Endothelial cell of umbilical vein (primary cell): ENCODE data around the gene MPL. TPM values are rescaled to one million over a fixed set of nuclear protein-coding genes. Genes with fewer than 3 reads are reported as not detected.

ENCODE experiments used
- BruUV-seq: library from RNA; stranded (reverse); fragments of 400-500 nt; replicated peaks from 2 replicates; lab custom pipeline; 2021; lab: Mats Ljungman, UMichigan
- CTCF ChIA-PET: fragments of 300-600, 350-600 bp; sonication (Branson Sonifier 250); formaldehyde crosslinking; loops from one replicate; lab custom pipeline; 2021; ENCODE audit warnings: antibody characterized with exemption, inconsistent platforms; lab: Charles Lee
- POLR2A ChIA-PET: fragments of 300-600, 350-600 bp; sonication (Branson Sonifier 250); formaldehyde crosslinking; loops from one replicate; lab custom pipeline; 2021; ENCODE audit warnings: antibody characterized with exemption, inconsistent platforms; lab: Charles Lee
- DNase-seq: peaks from one replicate; pipeline ENCODE4 v3.0.0-alpha.2; 2011; ENCODE audit warnings: low read depth, low spot score
- FAIRE-seq: peaks from 2 replicates; lab custom pipeline; 2011; peaks lifted over from hg19 to GRCh38; lab: Jason Lieb, UNC
- H2AFZ ChIP-seq: 2 replicates; pipeline ENCODE4 v1.6.0; 2012; ENCODE audit warnings: low read depth, low read length, control low read depth, inconsistent platforms
- H3K27ac ChIP-seq: 2 replicates; pipeline ENCODE4 v1.5.1; 2011; ENCODE audit warnings: low read depth, mild to moderate bottlenecking, control low read depth, low read length, moderate library complexity; ENCODE audit not compliant: insufficient read depth
- H3K27me3 ChIP-seq, 2 experiments: 2 replicates each; pipeline versions ENCODE4 v1.6.0 to v1.6.1; 2011; ENCODE audit warnings: low read length in 2 of 2, mixed read lengths in 1 of 2; ENCODE audit not compliant: control insufficient read depth in 2 of 2, insufficient read depth in 2 of 2
- H3K36me3 ChIP-seq, 2 experiments: 2 replicates in 1 of 2; 3 replicates in 1 of 2; pipeline ENCODE4 v1.5.1; 2011; ENCODE audit warnings: low read length in 2 of 2, mild to moderate bottlenecking in 1 of 2, moderate library complexity in 1 of 2; ENCODE audit not compliant: control insufficient read depth in 2 of 2, insufficient read depth in 2 of 2; ENCODE audit errors: extremely low read depth in 1 of 2
- H3K4me1 ChIP-seq: 3 replicates; pipeline ENCODE4 v1.5.1; 2011; ENCODE audit warnings: mild to moderate bottlenecking, low read length; ENCODE audit not compliant: control insufficient read depth, insufficient read depth; ENCODE audit errors: extremely low read depth
- H3K4me2 ChIP-seq: 2 replicates; pipeline ENCODE4 v1.6.1; 2011; ENCODE audit warnings: low read length, control low read depth, mixed read lengths; ENCODE audit not compliant: insufficient read depth
- H3K4me3 ChIP-seq, 3 experiments: fragments of 200-600 bp in 1 of 3; sonication (generic), shearing (Covaris generic) in 1 of 3; replicated peaks in 1 of 3; 2 replicates each; pipeline ENCODE4 v1.5.1; 2011 to 2016; ENCODE audit warnings: control low read depth in 3 of 3, low read length in 3 of 3, mild to moderate bottlenecking in 2 of 3, inconsistent platforms in 1 of 3, low read depth in 1 of 3, moderate library complexity in 1 of 3; ENCODE audit not compliant: insufficient read depth in 1 of 3
- H3K79me2 ChIP-seq: 2 replicates; pipeline ENCODE4 v1.6.0; 2012; ENCODE audit warnings: low read length, inconsistent platforms; ENCODE audit not compliant: control insufficient read depth, insufficient read depth
- H3K9ac ChIP-seq: replicated peaks from 2 replicates; pipeline ENCODE3; 2011; ENCODE audit warnings: low read length, control low read depth; ENCODE audit not compliant: insufficient read depth; ENCODE audit errors: extremely low read depth
- H3K9me1 ChIP-seq: replicated peaks from 3 replicates; pipeline ENCODE4 v1.6.0; 2011; ENCODE audit warnings: mild to moderate bottlenecking, low read length; ENCODE audit not compliant: control insufficient read depth, insufficient read depth; ENCODE audit errors: extremely low read depth
- H3K9me3 ChIP-seq: replicated peaks from 2 replicates; pipeline ENCODE4 v1.5.1; 2012; ENCODE audit warnings: low read length, inconsistent platforms; ENCODE audit not compliant: control insufficient read depth, insufficient read depth
- H4K20me1 ChIP-seq: replicated peaks from 2 replicates; pipeline ENCODE3; 2011; ENCODE audit warnings: mild to moderate bottlenecking, low read length; ENCODE audit not compliant: control insufficient read depth, insufficient read depth; ENCODE audit errors: extremely low read depth
- MYC ChIP-seq: IDR thresholded peaks from one replicate; pipeline ENCODE4 v1.6.1; 2011; ENCODE audit warnings: mild to moderate bottlenecking, low read depth, low read length
- POLR2A ChIP-seq: IDR thresholded peaks from 2 replicates; pipeline ENCODE4 v1.6.1; 2012; ENCODE audit warnings: low read depth, mild to moderate bottlenecking, control low read depth, low read length
- POLR2AphosphoS5 ChIP-seq: IDR thresholded peaks from 2 replicates; pipeline ENCODE4 v1.6.1; 2012; ENCODE audit warnings: low read depth, mild to moderate bottlenecking, control low read depth, low read length, moderate library complexity; ENCODE audit not compliant: insufficient read depth
- dilution Hi-C: fragments of 300-500 bp; cut with MboI; formaldehyde crosslinking; loops from one replicate; pipeline ENCODE4 v1.15.0; 2019; ENCODE audit warnings: low sequenced_read_pairs; ENCODE audit not compliant: extremely low pct_ligation_motif_present
- intact Hi-C: fragments of 100-400 bp; cut with micrococcal nuclease; formaldehyde crosslinking; loops from one replicate; pipeline ENCODE4 v1.10.0; 2022
- polyA plus RNA-seq, 4 experiments: library from polyadenylated mRNA; depleted of rRNA in 3 of 4; stranded (reverse) in 3 of 4; unstranded in 1 of 4; fragments of >200 nt; gene quantifications; 2 replicates each; pipeline versions ENCODE4 v1.2.1 to v1.2.3, GENCODE V29; 2011 to 2012; ENCODE audit warnings: missing spikeins in 1 of 4
- total RNA-seq: library from RNA; stranded (reverse); gene quantifications from 2 replicates; pipeline ENCODE4 v1.2.3, GENCODE V29; 2021
- TF ChIP-seq, protein P1 (sequence below), 2 donors: IDR thresholded peaks; 1 replicate in 1 of 2; 2 replicates in 1 of 2; pipeline ENCODE4 v1.5.1; 2011; ENCODE audit warnings: low read length in 2 of 2, mild to moderate bottlenecking in 2 of 2, moderate library complexity in 2 of 2, control low read depth in 1 of 2, inconsistent platforms in 1 of 2, low read depth in 1 of 2; ENCODE audit not compliant: insufficient read depth in 1 of 2; ENCODE audit errors: extremely low read depth in 1 of 2

MPL gene
- total and polyA plus RNA-seq, 2 donors (not counting 3 experiments of a cell fraction or from before 2014, with no cell fraction given) = 0.14 to 0.24 TPM

DNA sequence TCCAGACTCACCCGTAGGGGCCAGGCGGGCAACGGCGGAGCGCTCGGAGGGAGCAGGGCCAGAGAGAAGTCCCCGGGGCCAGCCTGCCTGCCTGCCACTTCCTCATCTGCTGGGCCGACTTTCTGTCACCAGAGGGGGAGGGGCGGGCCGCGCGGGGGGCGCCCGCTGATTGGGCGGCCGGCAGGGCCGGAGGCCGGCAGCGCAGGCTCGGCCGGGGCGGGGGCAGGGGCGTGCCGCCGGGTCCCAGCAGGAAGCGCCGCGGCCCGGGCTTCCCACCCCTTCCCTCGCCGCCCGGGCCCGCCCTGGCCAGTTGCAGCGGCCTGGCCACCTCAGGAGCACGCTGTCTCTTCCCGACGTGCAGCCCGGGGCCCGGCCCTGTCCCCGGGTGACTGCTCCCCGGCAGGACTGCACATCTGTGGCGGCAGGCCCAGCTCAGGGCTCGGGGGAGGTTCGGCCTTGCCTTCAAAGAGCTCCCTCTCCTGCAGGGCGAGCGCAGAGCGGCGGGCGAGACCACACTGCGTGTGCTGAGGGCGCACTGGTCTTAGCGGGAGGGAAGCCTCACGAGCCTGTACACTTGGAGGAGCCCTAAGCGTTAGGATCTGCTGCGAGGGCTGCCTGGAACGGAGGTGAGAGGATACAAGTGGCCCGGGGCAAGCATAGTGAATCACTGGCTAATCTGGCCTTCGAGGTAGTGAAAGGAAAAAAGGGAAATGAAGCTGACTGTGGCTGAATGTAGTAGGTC, 30.5 kb downstream of the MPL start, which contains the start of gene ELOVL1:
ELOVL1 (minus strand) TSS at position 108 of the 742 bp plus-strand sequence. CDS start 2,402 bp downstream, outside the sequence.
- intact Hi-C loops = loop anchor here (1.0 to 5.0 kb wide), 4 partner anchors 10 to 141 kb away; partner anchors contain the start of gene CDC20
- Histone ChIP-seq H3K36me3 (peaks cover 10 to 18% of the 10 kb centered on the region in 2 experiments), H3K79me2 (peaks cover 44% of the 10 kb centered on the region), H3K9ac (peak within 1 kb of the TSS; percentile 81), H3K4me1 (peaks cover 30% of the 10 kb centered on the region), H3K27me3 (no peaks in the 10 kb centered on the region), H3K9me1 (no peaks in the 10 kb centered on the region), H3K9me3 (no peaks in the 10 kb centered on the region), H4K20me1 (no peaks in the 10 kb centered on the region), H3K4me2 (peak within 1 kb of the TSS; percentile 85), H2AFZ (peak within 1 kb of the TSS; percentile 31), H3K27ac (peak within 1 kb of the TSS; percentile 57), H3K4me3 (peak within 1 kb of the TSS; percentile 70 to 85 (median 72))
- POLR2A ChIA-PET = interaction anchor here (0.6 to 1.5 kb wide), 4 partner anchors 10 to 138 kb away, joined by 3 to 15 read pairs (median 5); partner anchors contain the start of gene CDC20
- FAIRE-seq = peak; percentile 89
- TF ChIP-seq POLR2A (peak; percentile 98), MYC (no peak), POLR2AphosphoS5 (peak; percentile 99)
- TF ChIP-seq, protein P1, sequence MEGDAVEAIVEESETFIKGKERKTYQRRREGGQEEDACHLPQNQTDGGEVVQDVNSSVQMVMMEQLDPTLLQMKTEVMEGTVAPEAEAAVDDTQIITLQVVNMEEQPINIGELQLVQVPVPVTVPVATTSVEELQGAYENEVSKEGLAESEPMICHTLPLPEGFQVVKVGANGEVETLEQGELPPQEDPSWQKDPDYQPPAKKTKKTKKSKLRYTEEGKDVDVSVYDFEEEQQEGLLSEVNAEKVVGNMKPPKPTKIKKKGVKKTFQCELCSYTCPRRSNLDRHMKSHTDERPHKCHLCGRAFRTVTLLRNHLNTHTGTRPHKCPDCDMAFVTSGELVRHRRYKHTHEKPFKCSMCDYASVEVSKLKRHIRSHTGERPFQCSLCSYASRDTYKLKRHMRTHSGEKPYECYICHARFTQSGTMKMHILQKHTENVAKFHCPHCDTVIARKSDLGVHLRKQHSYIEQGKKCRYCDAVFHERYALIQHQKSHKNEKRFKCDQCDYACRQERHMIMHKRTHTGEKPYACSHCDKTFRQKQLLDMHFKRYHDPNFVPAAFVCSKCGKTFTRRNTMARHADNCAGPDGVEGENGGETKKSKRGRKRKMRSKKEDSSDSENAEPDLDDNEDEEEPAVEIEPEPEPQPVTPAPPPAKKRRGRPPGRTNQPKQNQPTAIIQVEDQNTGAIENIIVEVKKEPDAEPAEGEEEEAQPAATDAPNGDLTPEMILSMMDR (IDR thresholded peaks at IDR 0.05; ENCODE audit: extremely low read depth in 1 of 2, insufficient read depth in 1 of 2, low read depth in 1 of 2, low read length in 2 of 2) = peak in 1 of 2 donors; percentile 38
- CTCF ChIA-PET = interaction anchor here (0.6 to 2.0 kb wide), 10 partner anchors 10 to 141 kb away, joined by 3 to 19 read pairs (median 4); no protein-coding TSS in a partner anchor
- TSS peak; percentile 86 for BruUV-seq
- dilution Hi-C loops = no loop called here
- DNase-seq = peak; percentile 89
